Endothelial cell (in vitro differentiated cells): Measurements from ENCODE around the gene PLA2G4C. TPM values are rescaled to one million over a fixed set of nuclear protein-coding genes. Genes with fewer than 3 reads are reported as not detected.

ENCODE experiments used
- DNase-seq: peaks from one replicate; pipeline ENCODE4 v3.0.0; 2021; ENCODE audit warnings: low spot score
- H3K27ac Mint-ChIP-seq: one replicate; pipeline ENCODE4 v1.8.0; 2021; ENCODE audit warnings: mixed read lengths, inconsistent platforms; ENCODE audit not compliant: unreplicated experiment
- H3K27me3 Mint-ChIP-seq: one replicate; pipeline ENCODE4 v1.8.0; 2021; ENCODE audit warnings: mild to moderate bottlenecking, moderate library complexity, mixed read lengths, inconsistent platforms; ENCODE audit not compliant: unreplicated experiment
- H3K36me3 Mint-ChIP-seq: one replicate; pipeline ENCODE4 v1.8.0; 2021; ENCODE audit warnings: mild to moderate bottlenecking, low read depth, mixed read lengths, inconsistent platforms; ENCODE audit not compliant: unreplicated experiment
- H3K4me1 Mint-ChIP-seq: one replicate; pipeline ENCODE4 v1.8.0; 2021; ENCODE audit warnings: mild to moderate bottlenecking, mixed read lengths, inconsistent platforms; ENCODE audit not compliant: unreplicated experiment
- H3K4me3 Mint-ChIP-seq: one replicate; pipeline ENCODE4 v1.8.0; 2021; ENCODE audit warnings: mild to moderate bottlenecking, mixed read lengths, inconsistent platforms; ENCODE audit not compliant: unreplicated experiment
- H3K9me3 Mint-ChIP-seq: one replicate; pipeline ENCODE4 v1.8.0; 2021; ENCODE audit warnings: mixed read lengths, inconsistent platforms; ENCODE audit not compliant: unreplicated experiment
- total RNA-seq: library from RNA; stranded (reverse); fragmentation: NEBNext Ultra II Directional; extraction: Animal tissue kit (Norgen Biotek cat#: 25700); gene quantifications from one replicate; pipeline ENCODE4 v1.2.1, GENCODE V29; 2021; ENCODE audit not compliant: unreplicated experiment
- TF ChIP-seq, protein P1 (sequence below): fragments of 200-600 bp; sonication (generic); IDR thresholded peaks from one replicate; pipeline ENCODE4 v1.5.0; 2021; ENCODE audit warnings: antibody characterized with exemption; ENCODE audit not compliant: unreplicated experiment

Gene PLA2G4C
- total RNA-seq, 1 donor from 2014 or later = 1.1 TPM

DNA sequence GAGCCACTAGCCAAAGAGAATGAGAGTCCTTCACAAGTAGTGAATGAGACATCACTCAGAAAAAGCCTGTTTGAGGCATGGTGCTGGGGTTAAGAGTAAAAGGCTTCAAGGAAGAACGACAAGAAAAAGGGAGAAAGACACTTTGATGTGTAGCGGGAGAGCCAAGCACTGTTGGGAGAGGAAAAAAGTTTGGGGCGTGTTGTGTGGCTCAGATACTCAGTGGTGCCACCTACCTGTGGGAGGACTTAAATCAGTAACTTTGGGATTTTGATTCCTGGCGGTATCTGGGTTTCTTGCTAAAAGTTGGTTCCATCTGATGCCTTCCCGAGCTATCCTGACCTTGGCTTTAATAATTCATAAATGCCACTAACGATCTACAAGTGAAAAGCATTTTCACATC, 103.9 kb downstream of the PLA2G4C start:
- H3K4me3 Mint-ChIP-seq = no peak overlapping the region
- TF ChIP-seq, protein P1, sequence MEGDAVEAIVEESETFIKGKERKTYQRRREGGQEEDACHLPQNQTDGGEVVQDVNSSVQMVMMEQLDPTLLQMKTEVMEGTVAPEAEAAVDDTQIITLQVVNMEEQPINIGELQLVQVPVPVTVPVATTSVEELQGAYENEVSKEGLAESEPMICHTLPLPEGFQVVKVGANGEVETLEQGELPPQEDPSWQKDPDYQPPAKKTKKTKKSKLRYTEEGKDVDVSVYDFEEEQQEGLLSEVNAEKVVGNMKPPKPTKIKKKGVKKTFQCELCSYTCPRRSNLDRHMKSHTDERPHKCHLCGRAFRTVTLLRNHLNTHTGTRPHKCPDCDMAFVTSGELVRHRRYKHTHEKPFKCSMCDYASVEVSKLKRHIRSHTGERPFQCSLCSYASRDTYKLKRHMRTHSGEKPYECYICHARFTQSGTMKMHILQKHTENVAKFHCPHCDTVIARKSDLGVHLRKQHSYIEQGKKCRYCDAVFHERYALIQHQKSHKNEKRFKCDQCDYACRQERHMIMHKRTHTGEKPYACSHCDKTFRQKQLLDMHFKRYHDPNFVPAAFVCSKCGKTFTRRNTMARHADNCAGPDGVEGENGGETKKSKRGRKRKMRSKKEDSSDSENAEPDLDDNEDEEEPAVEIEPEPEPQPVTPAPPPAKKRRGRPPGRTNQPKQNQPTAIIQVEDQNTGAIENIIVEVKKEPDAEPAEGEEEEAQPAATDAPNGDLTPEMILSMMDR = no peak
- no peaks in the 10 kb centered on the region for H3K36me3 Mint-ChIP-seq
- DNase-seq = no peak
- no peaks in the 10 kb centered on the region for H3K9me3 Mint-ChIP-seq
- H3K4me1 Mint-ChIP-seq = no peaks in the 10 kb centered on the region
- no peak overlapping the region for H3K27ac Mint-ChIP-seq
- H3K27me3 Mint-ChIP-seq = peaks cover 3% of the 10 kb centered on the region

DNA sequence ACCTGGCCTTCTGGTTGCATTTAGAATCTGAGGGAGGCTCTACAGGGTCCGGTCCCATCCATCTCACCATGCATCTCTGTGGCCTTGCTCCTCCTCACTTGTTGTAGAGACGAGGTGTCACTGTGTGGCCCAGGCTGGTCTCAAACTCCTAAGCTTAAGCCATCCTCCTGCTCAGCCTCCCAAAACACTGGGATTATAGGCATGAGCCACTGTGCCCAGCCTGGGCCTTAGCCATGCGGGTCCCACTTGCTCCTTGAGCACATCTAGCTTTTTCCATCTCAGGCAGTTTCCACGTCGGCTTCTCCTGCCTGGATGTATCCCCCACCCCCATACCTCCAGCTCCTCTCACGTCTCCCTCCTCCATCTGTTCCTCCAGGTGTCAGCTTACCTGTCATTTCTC, 106.4 kb downstream of the PLA2G4C start:
- no peak overlapping the region for H3K27ac Mint-ChIP-seq

DNA sequence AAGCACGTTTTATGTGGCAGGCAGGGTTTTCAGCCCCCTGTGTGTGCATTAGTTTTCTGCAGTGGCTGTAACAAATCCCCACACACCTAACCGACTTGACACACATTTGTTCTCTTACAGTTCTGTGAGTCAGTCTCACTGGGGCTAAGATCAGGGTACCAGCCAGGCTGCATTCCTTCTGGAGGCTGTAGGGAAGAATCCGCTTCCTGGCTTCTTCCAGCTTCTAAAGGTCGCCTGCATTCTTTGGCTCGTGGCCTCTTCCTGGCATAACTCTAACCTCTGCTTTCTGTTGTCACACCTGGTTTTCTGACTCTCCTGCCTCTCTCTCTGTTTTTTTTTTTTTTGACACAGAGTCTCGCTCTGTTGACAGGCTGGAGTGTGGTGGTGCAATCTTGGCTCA, 109.8 kb downstream of the PLA2G4C start:
- Mint-ChIP-seq H3K9me3 (no peaks in the 10 kb centered on the region), H3K4me3 (no peak overlapping the region), H3K27ac (no peak overlapping the region), H3K27me3 (peaks cover 3% of the 10 kb centered on the region), H3K4me1 (no peaks in the 10 kb centered on the region), H3K36me3 (no peaks in the 10 kb centered on the region)
- TF ChIP-seq, protein P1 = no peak
- DNase-seq = no peak

More for the DNA sequence above, 106.4 kb downstream of the PLA2G4C start:
- Mint-ChIP-seq H3K4me1 (no peaks in the 10 kb centered on the region), H3K9me3 (no peaks in the 10 kb centered on the region), H3K4me3 (no peak overlapping the region), H3K36me3 (no peaks in the 10 kb centered on the region), H3K27me3 (peaks cover 3% of the 10 kb centered on the region)
- DNase-seq = no peak
- TF ChIP-seq, protein P1 = no peak

DNA sequence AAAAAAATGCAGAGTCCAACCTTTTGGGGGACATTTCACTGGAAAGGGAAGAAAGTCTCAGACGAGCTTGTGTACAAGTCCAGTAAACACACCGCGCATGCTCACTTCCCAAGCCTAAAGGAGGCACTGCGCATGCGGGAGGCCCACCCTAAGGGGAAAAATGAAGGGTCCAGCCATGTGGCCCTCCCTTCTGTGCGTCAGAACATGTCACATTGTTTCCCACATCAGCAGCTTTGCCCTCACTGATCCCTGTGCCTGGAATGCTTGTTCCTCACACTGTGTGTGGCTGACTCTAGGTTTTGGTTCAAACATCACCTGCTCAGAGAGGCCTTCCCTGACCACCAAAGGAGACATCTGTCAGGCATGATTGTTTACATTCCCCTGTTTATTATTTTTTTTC, 111.8 kb downstream of the PLA2G4C start:
- no peaks in the 10 kb centered on the region for H3K9me3 Mint-ChIP-seq
- TF ChIP-seq, protein P1 = no peak
- H3K27ac Mint-ChIP-seq = no peak overlapping the region
- H3K4me1 Mint-ChIP-seq = no peaks in the 10 kb centered on the region
- DNase-seq = no peak
- H3K27me3 Mint-ChIP-seq = peaks cover 1% of the 10 kb centered on the region
- H3K4me3 Mint-ChIP-seq = no peak overlapping the region
- no peaks in the 10 kb centered on the region for H3K36me3 Mint-ChIP-seq

Other genes with a start within 250 kb of the PLA2G4C start
- not detected for gene SULT2A1, start 224.5 kb downstream of the PLA2G4C start, total RNA-seq
- not detected for gene BSPH1, start 118.6 kb downstream of the PLA2G4C start, total RNA-seq
- gene ELSPBP1, start 116.2 kb downstream of the PLA2G4C start, total RNA-seq = not detected
- not detected for gene CABP5, start 66.7 kb downstream of the PLA2G4C start, total RNA-seq
- 51.5 TPM for gene LIG1, start 59.5 kb upstream of the PLA2G4C start, total RNA-seq
- 8.8 TPM for gene ZSWIM9, start 59.9 kb upstream of the PLA2G4C start, total RNA-seq
- 210 TPM for gene CARD8, start 145.1 kb upstream of the PLA2G4C start, total RNA-seq
- 12.2 TPM for gene ZNF114, start 159.3 kb upstream of the PLA2G4C start, total RNA-seq
- gene EMP3, start 214.7 kb upstream of the PLA2G4C start, total RNA-seq = 10.0 TPM